Transverse colon (tissue), 4 donors: ENCODE measurements around the gene SLAMF9.

Experiments
- POLR2A ChIP-seq: fragments of 450-650 bp; IDR thresholded peaks from one replicate; pipeline ENCODE4 v1.6.1; 2016; ENCODE audit warnings: antibody characterized with exemption, mild to moderate bottlenecking, moderate library complexity
- POLR2AphosphoS5 ChIP-seq, 3 donors: sonication (generic); formaldehyde crosslinking; IDR thresholded peaks; one replicate each; pipeline ENCODE4 v1.6.1; 2016; ENCODE audit warnings: antibody characterized with exemption in 3 of 3
- TF ChIP-seq, protein P1 (sequence below), 5 experiments: fragments of 200-600 bp in 3 of 5; fragments of 450-650 bp in 2 of 5; sonication (generic) in 3 of 5; IDR thresholded peaks; 1 replicate in 2 of 5; 2 replicates in 3 of 5; pipeline ENCODE4 v1.5.1; 2016 to 2017; ENCODE audit warnings: antibody characterized with exemption in 5 of 5, inconsistent platforms in 3 of 5, mild to moderate bottlenecking in 2 of 5, moderate library complexity in 1 of 5

DNA sequence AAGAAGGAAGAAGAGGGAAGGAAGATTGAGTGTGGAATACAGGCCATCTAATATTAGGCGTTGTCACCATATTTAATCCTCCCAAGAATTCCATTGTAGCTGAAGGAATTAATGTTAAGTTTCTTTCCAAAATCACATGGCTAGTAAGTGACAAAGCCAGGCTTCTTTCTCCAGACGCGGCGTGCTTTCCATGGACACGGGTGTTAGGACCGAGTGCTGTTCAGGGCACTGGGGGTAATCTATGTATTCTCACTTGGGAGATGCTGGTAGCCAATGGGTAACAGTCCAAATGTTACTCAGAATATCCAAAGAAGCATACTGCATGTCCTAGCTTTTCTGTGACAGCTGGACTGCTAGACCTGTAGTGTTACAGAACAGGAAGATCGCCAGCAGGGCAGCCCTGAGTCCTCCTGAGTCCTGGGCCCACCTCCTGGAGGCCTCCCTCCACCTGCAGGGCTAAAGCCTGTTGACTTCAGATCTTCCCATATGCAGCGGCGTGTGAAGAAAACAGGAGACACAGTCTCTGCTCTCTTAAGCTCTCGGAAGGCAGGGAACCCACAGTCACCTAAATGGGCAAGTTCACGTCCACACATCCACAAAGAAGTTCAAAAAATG, 13.9 kb downstream of the SLAMF9 start:
- TF ChIP-seq, protein P1, sequence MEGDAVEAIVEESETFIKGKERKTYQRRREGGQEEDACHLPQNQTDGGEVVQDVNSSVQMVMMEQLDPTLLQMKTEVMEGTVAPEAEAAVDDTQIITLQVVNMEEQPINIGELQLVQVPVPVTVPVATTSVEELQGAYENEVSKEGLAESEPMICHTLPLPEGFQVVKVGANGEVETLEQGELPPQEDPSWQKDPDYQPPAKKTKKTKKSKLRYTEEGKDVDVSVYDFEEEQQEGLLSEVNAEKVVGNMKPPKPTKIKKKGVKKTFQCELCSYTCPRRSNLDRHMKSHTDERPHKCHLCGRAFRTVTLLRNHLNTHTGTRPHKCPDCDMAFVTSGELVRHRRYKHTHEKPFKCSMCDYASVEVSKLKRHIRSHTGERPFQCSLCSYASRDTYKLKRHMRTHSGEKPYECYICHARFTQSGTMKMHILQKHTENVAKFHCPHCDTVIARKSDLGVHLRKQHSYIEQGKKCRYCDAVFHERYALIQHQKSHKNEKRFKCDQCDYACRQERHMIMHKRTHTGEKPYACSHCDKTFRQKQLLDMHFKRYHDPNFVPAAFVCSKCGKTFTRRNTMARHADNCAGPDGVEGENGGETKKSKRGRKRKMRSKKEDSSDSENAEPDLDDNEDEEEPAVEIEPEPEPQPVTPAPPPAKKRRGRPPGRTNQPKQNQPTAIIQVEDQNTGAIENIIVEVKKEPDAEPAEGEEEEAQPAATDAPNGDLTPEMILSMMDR (IDR thresholded peaks at IDR 0.05) = no peak
- no peak for TF ChIP-seq POLR2A
- no peak for TF ChIP-seq POLR2AphosphoS5 (IDR thresholded peaks at IDR 0.05)
